SK-N-SH (cell line): ENCODE results near the gene SPATA12.

Source experiments
- CTCF ChIP-seq: fragments of 200-600 bp; sonication (generic); IDR thresholded peaks from 2 replicates; pipeline ENCODE4 v1.6.1; 2017; ENCODE audit warnings: antibody characterized with exemption, mild to moderate bottlenecking, moderate library complexity
- NFIC ChIP-seq: IDR thresholded peaks from 2 replicates; pipeline ENCODE4 v1.4.0; 2012; ENCODE audit warnings: borderline replicate concordance
- TF ChIP-seq, protein P1 (sequence below): fragments of 150-350 bp; IDR thresholded peaks from 2 replicates; pipeline ENCODE4 v1.6.1; 2017; ENCODE audit warnings: antibody characterized with exemption, low read length, low read depth, borderline replicate concordance

DNA sequence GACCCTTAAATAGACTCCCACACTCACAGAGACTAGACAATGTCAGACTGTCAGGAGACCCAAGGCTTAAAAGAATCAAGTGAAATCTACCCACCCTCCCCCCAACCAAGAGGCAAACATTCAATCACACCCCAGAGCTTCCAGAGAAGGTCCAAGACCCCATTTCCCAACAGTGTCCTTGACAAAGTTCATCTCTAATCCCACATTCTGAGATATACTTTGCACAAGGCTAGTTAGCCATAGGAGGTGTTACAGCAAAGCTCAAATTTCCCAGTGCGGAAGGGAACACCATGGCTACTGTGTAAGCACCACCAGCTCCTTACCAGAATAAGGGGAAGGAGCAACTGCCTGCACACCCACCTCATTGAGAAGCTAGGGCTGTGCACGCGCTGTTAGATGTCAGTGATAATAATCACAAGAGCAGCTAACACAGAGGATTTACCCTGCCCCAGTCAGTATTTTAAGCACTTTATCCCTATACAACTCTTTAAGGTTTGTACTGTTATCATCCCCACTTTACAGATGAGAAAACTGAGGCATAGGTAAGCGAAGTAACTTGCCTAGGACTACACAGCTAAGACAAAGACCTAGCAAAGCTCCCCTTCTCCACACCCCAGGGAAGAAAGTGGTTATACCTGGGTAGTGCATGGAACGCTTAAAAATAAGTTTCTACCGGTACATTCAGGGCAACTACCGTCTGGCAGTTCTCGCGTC, 17.3 kb downstream of the SPATA12 start:
- no peak for TF ChIP-seq CTCF
- no peak for TF ChIP-seq NFIC
- TF ChIP-seq, protein P1, sequence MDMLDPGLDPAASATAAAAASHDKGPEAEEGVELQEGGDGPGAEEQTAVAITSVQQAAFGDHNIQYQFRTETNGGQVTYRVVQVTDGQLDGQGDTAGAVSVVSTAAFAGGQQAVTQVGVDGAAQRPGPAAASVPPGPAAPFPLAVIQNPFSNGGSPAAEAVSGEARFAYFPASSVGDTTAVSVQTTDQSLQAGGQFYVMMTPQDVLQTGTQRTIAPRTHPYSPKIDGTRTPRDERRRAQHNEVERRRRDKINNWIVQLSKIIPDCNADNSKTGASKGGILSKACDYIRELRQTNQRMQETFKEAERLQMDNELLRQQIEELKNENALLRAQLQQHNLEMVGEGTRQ = no peak
